ENCODE measurements around the gene UNC13C.

DNA sequence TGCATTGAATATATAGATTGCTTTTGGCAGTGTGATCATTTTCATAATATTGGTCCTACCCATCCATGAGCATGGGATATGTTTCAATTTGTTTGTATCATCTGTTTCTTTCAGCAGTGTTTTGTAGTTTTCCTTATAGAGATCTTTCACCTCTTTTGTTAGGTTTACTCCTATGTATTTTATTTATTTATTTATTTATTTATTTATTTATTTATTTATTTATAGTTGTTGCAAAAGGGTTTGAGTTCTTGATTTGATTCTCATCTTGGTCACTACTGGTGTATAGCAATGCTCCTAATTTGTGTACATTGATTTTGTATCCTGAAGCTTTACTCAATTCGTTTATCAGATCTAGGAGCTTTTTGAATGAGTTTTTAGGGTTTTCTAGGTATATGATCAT, 478.2 kb downstream of the UNC13C start:
- TF ChIP-seq, protein P1, sequence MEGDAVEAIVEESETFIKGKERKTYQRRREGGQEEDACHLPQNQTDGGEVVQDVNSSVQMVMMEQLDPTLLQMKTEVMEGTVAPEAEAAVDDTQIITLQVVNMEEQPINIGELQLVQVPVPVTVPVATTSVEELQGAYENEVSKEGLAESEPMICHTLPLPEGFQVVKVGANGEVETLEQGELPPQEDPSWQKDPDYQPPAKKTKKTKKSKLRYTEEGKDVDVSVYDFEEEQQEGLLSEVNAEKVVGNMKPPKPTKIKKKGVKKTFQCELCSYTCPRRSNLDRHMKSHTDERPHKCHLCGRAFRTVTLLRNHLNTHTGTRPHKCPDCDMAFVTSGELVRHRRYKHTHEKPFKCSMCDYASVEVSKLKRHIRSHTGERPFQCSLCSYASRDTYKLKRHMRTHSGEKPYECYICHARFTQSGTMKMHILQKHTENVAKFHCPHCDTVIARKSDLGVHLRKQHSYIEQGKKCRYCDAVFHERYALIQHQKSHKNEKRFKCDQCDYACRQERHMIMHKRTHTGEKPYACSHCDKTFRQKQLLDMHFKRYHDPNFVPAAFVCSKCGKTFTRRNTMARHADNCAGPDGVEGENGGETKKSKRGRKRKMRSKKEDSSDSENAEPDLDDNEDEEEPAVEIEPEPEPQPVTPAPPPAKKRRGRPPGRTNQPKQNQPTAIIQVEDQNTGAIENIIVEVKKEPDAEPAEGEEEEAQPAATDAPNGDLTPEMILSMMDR (IDR thresholded peaks at IDR 0.05; ENCODE audit: poor library complexity) = no peak
- TF ChIP-seq EZH2phosphoT487 (IDR thresholded peaks at IDR 0.05; ENCODE audit: low read depth, severe bottlenecking, unreplicated experiment) (no peak), EZH2 (IDR thresholded peaks at IDR 0.05; ENCODE audit: borderline replicate concordance) (no peak)
